GM18511 (cell line): ENCODE measurements around the gene DFFA.
"Not testable (repeated sequence)": the region's sequence is repeated elsewhere in the genome, so short reads cannot be mapped to it uniquely, and the experiment has no call there.

Experiments
- ATAC-seq: cut with Tn5 transposase; IDR thresholded peaks from one replicate; pipeline ENCODE4 v1.9.1; 2021; ENCODE audit warnings: mild to moderate bottlenecking, moderate library complexity; ENCODE audit not compliant: unreplicated experiment

The DFFA gene

DNA sequence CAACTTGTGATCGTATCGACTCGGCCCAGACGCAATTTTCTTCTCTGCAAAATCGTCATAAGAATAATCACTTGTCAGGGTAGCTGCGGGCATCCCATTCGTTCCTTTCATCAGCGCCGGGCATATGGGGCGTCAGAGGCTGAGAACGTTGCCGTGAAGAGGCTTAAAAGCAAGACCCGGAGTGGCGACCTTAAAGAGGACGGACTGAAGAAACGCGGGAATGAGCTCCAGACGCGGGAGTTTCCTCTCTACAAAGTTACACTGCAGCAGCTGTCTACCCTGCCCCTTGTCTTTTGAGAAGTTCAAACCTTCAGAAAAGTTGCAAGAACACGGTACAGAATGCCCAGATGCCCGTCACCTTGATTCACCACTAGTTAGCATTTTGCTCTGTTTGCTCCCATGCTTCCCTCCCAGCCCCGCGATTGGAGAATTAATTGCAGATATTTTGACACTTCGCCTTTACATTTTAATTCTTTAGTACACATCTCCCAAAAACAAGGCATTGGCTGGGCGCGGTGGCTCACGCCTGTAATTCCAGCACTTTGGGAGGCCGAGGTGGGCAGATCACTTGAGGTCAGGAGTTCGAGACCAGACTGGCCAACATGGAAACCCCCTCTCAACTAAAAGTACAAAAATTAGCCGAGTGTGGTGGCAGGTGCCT is 41.1 kb downstream of the DFFA start:
- no peak for ATAC-seq

DNA sequence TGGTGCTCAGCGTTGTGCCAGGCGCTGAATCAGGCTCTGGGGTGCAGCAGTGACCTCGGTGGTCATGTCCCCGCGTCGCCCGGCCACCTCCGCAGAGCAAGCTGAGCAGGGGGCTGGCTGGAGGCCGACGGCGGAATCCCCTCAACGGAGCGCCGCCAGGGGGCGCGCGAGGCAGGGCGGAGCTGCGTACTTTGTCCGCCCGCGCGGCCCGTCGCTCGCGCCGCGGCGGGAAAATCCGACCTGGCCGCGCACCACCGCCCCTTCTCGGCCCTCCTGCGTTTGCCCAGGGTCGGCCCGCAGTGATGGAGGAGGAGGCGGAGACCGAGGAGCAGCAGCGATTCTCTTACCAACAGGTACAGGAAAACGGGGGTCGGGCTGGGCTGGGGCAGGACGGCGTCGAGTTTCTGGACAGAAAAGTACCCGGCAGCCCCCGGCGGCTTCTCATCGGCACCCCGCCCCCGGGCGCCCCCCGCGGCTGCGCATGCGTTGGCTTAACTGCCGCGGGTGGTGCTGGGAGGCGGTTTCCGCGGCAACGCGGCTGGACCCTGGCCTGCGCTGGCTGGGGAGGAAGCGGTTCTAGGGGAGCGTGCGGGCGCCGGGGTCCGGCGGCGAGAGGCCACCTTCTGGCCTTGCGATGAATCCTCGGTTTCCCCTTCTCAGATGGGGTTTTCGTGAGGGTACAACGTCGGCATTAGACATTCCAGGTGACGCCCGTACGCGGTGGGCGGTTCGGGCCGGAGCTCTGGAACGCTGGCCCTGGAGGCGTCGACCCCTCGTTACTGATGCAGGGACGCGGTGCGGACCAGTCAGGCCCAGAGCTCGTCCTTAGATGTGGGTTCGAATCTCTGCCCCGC is 41.9 kb downstream of the DFFA start, which contains the start of gene CENPS:
TSS of gene CENPS (plus strand) at position 218 of the 854 bp plus-strand sequence. CDS start at position 303, 85 bp downstream.
- ATAC-seq: peak; percentile 81

DNA sequence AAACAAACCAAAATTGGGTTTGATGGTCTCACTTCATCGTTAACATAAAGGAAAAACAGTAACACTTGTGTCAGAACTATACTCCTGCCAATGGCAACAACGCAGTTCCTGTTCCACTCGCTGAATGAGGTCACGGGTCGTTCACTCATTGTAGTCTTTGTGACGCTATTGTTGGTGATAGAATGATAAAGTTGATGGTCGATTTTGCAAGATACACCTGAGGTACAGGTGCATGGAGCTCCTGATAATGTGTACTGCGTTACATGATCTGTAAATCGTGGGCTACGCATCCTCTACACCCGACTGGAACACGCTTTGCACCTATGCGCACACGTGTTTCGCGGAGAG is 42.5 kb downstream of the DFFA start:
- no peak for ATAC-seq

DNA sequence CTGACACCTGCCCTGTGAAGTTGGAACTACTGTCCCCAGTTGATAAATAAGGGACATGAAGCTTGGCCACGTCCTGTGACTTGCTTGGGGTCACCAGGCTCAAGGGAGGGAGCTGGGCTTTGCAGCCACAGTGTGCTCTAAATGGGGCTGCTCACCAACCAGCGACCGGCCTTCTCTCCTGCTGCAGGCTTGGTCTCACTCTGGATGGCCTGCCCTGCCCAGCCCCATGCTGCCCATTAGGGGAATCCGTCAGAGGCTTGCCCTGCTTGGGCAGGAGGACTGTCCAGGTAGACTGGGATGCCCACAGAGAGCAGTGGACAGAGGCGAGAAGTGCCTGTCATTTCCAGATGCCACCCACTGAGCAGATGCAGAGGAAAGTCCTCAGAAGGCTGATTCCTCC is 43.3 kb downstream of the DFFA start:
- ATAC-seq: no peak

DNA sequence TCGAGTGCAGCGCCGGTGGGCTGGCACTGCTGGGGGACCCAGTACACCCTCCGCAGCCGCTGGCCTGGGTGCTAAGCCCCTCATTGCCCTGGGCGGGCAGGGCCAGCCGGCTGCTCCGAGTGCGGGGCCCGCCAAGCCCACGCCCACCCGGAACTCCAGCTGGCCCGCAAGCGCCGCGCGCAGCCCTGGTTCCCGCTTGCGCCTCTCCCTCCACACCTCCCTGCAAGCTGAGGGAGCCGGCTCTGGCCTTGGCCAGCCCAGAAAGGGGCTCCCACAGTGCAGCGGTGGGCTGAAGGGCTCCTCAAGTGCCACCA is 45.8 kb downstream of the DFFA start:
- ATAC-seq: not testable (repeated sequence)

DNA sequence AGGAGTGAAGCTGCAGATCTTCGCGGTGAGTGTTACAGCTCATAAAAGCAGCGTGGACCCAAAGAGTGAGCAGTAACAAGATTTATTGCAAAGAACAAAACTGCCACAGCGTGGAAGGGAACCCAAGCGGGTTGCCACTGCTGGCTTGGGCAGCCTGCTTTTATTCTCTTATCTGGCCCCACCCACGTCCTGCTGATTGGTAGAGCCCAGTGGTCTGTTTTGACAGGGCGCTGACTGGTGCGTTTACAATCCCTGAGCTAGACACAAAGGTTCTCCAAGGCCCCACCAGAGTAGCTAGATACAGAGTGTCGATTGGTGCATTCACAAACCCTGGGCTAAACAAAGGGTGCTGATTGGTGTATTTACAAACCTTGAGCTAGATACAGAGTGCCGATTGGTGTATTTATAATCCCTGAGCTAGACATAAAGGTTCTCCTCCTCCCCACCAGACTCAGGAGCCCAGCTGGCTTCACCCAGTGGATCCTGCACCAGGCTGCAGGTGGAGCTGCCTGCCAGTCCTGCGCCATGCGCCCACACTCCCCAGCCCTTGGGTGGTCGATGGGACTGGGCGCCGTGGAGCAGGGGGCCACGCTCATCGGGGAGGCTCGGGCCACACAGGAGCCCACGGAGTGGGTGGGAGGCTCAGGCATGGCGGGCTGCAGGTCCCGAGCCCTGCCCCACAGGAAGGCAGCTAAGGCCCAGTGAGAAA is 46.3 kb downstream of the DFFA start:
- not testable (repeated sequence) for ATAC-seq

DNA sequence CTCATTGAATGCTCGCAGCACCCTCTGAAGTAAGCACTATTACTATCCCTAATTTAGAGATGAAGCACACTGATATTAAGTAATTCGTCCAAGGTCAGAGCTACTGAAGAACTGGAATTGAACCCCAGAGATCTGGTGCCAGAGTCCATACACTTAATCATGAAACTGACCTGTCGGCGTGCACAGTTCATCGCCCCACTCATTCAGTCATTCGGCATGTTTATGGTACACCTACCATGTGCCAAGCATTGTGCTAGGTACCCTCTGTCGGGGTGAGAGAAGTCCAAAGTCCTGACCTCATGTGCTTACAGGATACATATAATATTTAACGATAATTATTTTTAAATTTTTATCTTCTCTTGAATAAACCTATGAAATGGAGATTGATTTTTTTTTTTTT is 47.7 kb downstream of the DFFA start:
- no peak for ATAC-seq

DNA sequence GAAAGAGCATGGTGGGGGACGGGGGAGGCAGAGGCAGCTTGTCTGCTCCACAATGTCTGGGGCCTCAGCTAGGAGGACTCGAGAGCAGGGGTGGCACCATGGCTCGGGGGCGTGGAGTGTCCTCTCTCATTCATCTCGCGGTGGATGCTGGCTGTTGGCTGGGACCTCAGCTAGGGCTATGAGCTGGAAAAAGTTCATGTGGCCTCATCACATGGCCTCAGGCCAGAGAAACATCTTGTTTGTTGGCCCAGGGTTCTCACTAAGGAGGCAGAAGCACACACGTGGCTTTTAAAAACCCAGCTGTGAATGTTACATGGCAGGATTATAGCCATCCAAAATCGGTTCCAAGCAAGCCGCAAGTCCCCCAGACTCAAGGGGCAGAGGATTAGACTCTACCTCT is 48.3 kb downstream of the DFFA start:
- ATAC-seq: no peak

DNA sequence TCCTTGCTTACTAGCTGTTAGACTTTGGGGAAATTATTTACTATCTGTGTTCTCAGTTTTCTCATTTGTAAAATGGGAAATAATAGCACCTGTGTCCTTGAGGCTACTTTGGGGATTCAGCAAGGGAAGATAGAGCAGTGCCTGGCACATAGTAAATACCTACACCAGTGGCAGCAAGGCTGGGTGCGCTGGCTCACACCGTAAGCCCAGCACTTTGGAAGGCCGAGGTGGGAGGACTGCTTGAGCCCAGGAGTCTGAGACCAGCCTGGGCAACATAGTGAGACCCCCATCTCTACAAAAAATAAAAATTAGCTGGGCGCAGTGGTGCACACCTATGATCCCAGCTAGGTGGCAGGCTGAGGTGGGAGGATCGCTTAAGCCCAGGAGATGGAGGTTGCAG is 50.7 kb downstream of the DFFA start:
- no peak for ATAC-seq

DNA sequence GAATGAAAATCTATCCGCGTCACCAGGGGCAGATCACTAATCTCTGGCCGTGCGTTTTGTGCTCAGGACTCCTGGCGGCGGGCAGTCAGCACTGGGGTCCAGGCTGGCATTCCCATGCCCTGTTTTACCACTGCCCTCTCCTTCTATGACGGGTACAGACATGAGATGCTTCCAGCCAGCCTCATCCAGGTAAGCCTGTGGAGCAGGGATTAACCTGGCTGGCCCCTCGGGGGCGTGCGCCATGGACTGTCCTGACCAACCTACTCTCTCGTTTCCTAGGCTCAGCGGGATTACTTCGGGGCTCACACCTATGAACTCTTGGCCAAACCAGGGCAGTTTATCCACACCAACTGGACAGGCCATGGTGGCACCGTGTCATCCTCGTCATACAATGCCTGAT is 53.0 kb downstream of the DFFA start:
- ATAC-seq: no peak

DNA sequence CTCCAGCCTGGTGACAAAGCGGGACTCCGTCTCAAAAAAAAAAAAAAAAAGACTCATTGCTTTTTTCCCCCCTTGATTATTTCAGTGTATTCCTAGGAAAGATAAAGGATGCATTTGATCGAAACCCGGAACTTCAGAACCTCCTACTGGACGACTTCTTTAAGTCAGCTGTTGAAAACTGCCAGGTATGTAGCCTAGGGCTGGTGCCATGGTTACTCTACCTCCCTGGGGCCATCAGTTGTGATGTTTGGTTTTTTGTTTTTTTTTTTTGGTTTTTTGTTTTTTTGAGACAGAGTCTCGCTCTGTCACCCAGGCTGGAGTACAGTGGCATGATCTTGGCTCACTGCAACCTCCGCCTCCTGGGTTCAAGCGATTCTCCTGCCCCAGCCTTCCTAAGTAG is 53.6 kb downstream of the DFFA start:
- not testable (repeated sequence) for ATAC-seq

DNA sequence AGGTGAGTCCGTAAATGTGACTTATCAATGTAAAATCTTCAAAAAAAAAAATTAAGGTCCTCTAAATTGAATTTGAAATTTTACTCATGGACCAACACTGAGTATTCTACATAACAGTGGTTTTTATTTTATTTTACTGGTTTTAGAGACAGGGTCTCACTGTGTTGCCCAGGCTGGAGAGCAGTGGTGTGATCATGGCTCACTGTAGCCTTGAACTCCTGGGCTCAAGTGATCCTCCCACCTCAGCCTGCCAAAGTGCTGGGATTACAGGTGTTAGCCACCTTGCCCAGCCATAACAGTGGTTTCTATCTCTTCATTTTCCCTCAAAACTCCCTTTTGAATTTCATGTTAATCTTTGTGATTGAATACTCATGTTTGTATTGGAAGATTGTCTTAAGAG is 56.4 kb downstream of the DFFA start:
- not testable (repeated sequence) for ATAC-seq

DNA sequence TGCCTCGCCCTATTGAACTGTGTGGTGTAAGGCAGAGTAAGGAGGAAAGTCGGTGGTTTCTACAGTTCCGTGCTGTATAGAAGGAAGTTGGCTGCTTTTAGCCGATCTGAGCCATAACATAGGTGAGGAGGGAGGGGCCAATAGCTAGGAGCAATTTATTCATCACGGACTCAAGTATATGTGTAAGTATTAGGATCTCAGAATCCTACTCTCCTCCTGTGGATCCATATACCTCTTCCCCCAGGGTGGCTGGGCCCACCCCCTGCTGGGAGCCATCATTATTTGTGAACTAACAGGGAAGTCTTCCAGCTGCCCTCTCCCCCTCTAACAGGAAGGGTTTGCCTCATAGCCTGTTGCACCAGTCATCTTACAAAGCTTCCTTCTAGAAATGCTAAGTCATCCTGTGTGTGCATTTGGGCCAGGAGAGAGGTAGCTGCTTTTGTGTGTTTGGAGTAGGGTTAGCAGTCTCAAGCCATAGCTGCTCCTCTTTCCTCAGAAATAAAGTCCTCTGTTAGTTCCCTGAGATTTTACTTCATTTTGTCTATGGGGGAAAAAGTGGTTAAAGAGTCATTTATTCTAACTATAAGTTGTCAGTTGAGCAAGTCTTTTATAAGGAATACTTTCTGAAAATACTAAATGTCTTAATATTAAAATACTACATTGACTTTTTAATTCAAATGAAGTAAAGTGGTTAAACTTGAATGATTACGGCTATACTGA is 57.0 kb downstream of the DFFA start:
- ATAC-seq: no peak

DNA sequence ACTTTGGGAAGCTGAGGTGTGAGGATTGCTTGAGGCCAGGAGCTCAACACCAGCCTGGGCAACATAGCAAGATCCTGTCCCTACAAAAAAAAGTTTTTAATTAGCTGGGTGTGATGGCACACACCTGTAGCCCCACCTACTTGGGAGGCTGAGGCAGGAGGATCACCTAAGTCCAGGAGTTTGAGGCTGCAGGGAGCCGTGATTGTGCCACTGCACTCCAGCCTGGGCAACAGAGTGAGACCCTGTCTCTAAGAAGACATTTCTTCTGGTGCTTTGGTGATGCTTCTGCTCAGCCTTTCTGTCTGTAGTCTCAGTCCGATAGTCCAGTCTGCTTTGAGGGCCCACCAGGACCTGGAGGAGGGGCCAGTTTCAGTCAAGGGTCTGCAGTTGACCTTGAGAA is 65.1 kb downstream of the DFFA start:
- no peak for ATAC-seq
